ENCODE results near the gene SLC35F1. TPM values are rescaled to one million over a fixed set of nuclear protein-coding genes. Genes with fewer than 3 reads are reported as not detected.

Gene SLC35F1
- polyA plus RNA-seq, 1 donor (not counting 4 experiments of a cell fraction or from before 2014, with no cell fraction given) = not detected

DNA sequence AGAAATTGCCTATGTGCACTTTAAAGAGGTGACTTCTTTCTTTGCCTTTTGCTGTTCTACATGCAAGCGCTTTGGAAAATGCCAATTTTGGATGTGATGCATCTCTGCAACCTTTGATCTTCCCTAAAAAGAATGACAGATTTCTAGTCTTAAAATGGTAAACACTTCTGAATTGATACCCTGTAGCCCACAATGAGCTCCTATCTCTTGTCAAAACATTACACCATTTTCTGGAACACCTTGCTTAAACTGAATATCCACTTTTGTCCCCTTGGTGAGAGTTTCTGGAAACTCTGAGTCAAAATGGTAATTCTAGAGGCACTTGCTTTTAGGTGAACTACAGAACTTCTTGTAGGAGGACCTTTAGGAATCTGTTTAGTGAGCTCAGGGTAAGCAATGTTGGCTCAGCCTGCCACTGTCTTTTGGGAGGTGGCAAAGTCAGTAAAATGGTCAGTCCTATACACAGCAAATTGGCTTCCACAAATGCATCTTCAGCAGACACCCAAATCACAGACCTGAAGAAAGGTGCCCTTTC is 216.5 kb downstream of the SLC35F1 start:
- FAIRE-seq (no peak), DNase-seq (ENCODE audit: low read depth, low spot score) (no peak)
- Histone ChIP-seq H4K20me1 (ENCODE audit: control insufficient read depth, extremely low read depth, insufficient read depth, low read length) (no peaks in the 10 kb centered on the region), H2AFZ (ENCODE audit: control insufficient read depth, low read length) (no peak overlapping the region), H3K4me3 (ENCODE audit: control insufficient read depth in 2 of 3, extremely low read depth in 1 of 3, insufficient read depth in 2 of 3, low read depth in 1 of 3, low read length in 3 of 3) (no peak overlapping the region), H3K79me2 (ENCODE audit: control insufficient read depth, insufficient read depth, low read length) (no peaks in the 10 kb centered on the region), H3K27me3 (ENCODE audit: control insufficient read depth, extremely low read depth, insufficient read depth, low read length) (no peaks in the 10 kb centered on the region), H3K9me3 (ENCODE audit: control insufficient read depth, low read depth, low read length) (no peaks in the 10 kb centered on the region), H3K4me1 (ENCODE audit: control insufficient read depth, extremely low read depth, insufficient read depth, low read length) (no peaks in the 10 kb centered on the region), H3K27ac (ENCODE audit: control insufficient read depth, insufficient read depth, low read length) (no peak overlapping the region), H3K9ac (ENCODE audit: control insufficient read depth, extremely low read depth, insufficient read depth, low read length) (no peak overlapping the region), H3K4me2 (ENCODE audit: control insufficient read depth, extremely low read depth, insufficient read depth, low read depth, low read length) (no peak overlapping the region), H3K9me1 (ENCODE audit: control insufficient read depth, extremely low read depth, insufficient read depth, low read length) (no peaks in the 10 kb centered on the region), H3K36me3 (ENCODE audit: control insufficient read depth in 2 of 2, extremely low read depth in 1 of 2, insufficient read depth in 2 of 2, low read length in 2 of 2) (no peaks in the 10 kb centered on the region)
- TF ChIP-seq, protein P1, sequence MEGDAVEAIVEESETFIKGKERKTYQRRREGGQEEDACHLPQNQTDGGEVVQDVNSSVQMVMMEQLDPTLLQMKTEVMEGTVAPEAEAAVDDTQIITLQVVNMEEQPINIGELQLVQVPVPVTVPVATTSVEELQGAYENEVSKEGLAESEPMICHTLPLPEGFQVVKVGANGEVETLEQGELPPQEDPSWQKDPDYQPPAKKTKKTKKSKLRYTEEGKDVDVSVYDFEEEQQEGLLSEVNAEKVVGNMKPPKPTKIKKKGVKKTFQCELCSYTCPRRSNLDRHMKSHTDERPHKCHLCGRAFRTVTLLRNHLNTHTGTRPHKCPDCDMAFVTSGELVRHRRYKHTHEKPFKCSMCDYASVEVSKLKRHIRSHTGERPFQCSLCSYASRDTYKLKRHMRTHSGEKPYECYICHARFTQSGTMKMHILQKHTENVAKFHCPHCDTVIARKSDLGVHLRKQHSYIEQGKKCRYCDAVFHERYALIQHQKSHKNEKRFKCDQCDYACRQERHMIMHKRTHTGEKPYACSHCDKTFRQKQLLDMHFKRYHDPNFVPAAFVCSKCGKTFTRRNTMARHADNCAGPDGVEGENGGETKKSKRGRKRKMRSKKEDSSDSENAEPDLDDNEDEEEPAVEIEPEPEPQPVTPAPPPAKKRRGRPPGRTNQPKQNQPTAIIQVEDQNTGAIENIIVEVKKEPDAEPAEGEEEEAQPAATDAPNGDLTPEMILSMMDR (optimal IDR thresholded peaks at IDR 0.05 in 1 of 3, IDR thresholded peaks at IDR 0.05 in 1 of 3, conservative IDR thresholded peaks at IDR 0.05 in 1 of 3; ENCODE audit: extremely low read depth in 1 of 3, insufficient read depth in 2 of 3, low read length in 3 of 3) = no peak
- TF ChIP-seq EZH2 (IDR thresholded peaks at IDR 0.05; ENCODE audit: low read length) = no peak
- dilution Hi-C loops (cut with MboI; ENCODE audit: extremely low pct_ligation_motif_present, low sequenced_read_pairs) = no loop called here

DNA sequence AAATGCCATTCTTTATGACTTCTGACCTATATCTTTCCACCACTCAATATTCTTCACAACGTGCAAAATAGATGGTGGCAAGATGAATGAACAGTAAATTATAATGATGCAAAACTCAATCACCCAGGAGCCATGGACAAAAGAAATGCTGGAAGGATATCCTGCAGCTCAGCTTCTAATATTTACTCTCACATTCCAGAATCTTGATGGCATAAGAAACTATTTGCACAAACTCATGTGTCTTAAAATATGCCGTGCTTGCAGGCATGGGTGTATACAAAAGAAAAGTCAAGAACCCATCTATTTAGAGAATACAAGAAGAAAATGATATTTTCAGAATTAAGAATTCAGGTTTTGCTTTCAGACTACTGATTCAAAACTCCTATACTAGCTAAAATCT is 217.8 kb downstream of the SLC35F1 start:
- TF ChIP-seq, protein P1 (optimal IDR thresholded peaks at IDR 0.05 in 1 of 3, IDR thresholded peaks at IDR 0.05 in 1 of 3, conservative IDR thresholded peaks at IDR 0.05 in 1 of 3; ENCODE audit: extremely low read depth in 1 of 3, insufficient read depth in 2 of 3, low read length in 3 of 3) = no peak
- TF ChIP-seq EZH2 (IDR thresholded peaks at IDR 0.05; ENCODE audit: low read length) = no peak
- H3K79me2 ChIP-seq (ENCODE audit: control insufficient read depth, insufficient read depth, low read length) = no peaks in the 10 kb centered on the region
- FAIRE-seq = no peak
- H4K20me1 ChIP-seq (ENCODE audit: control insufficient read depth, extremely low read depth, insufficient read depth, low read length) = no peaks in the 10 kb centered on the region
- H3K4me2 ChIP-seq (ENCODE audit: control insufficient read depth, extremely low read depth, insufficient read depth, low read depth, low read length) = no peak overlapping the region
- dilution Hi-C loops (cut with MboI; ENCODE audit: extremely low pct_ligation_motif_present, low sequenced_read_pairs) = no loop called here
- H3K4me3 ChIP-seq (ENCODE audit: control insufficient read depth in 2 of 3, extremely low read depth in 1 of 3, insufficient read depth in 2 of 3, low read depth in 1 of 3, low read length in 3 of 3) = no peak overlapping the region
- no peaks in the 10 kb centered on the region for H3K9me1 ChIP-seq (ENCODE audit: control insufficient read depth, extremely low read depth, insufficient read depth, low read length)
- no peaks in the 10 kb centered on the region for H3K36me3 ChIP-seq (ENCODE audit: control insufficient read depth in 2 of 2, extremely low read depth in 1 of 2, insufficient read depth in 2 of 2, low read length in 2 of 2)
- H3K9ac ChIP-seq (ENCODE audit: control insufficient read depth, extremely low read depth, insufficient read depth, low read length) = no peak overlapping the region
- H3K4me1 ChIP-seq (ENCODE audit: control insufficient read depth, extremely low read depth, insufficient read depth, low read length) = no peaks in the 10 kb centered on the region
- no peak overlapping the region for H2AFZ ChIP-seq (ENCODE audit: control insufficient read depth, low read length)
- H3K27me3 ChIP-seq (ENCODE audit: control insufficient read depth, extremely low read depth, insufficient read depth, low read length) = no peaks in the 10 kb centered on the region
- no peak overlapping the region for H3K27ac ChIP-seq (ENCODE audit: control insufficient read depth, insufficient read depth, low read length)
- no peaks in the 10 kb centered on the region for H3K9me3 ChIP-seq (ENCODE audit: control insufficient read depth, low read depth, low read length)
- no peak for DNase-seq (ENCODE audit: low read depth, low spot score)
